ENCODE data around the gene COL6A2. TPM values are rescaled to one million over a fixed set of nuclear protein-coding genes. Genes with fewer than 3 reads are reported as not detected.
"Not testable (repeated sequence)": the region's sequence is repeated elsewhere in the genome, so short reads cannot be mapped to it uniquely, and the experiment has no call there.

COL6A2 gene
- total RNA-seq, 1 experiment from 2014 or later = 129 TPM

GRCh38 chr21:46059195-46059594 lies 38.7 kb upstream of the COL6A2 start:
- peaks cover 7 to 32% (median 20%) of the 10 kb centered on the region in 3 experiments; a peak in 6 of 7 replicates for H3K36me3 Mint-ChIP-seq (ENCODE audit: insufficient read depth in 1 of 3, low read depth in 3 of 3)
- no peak for DNase-seq
- peaks cover 2 to 5% of the 10 kb centered on the region in 2 experiments; a peak in 3 of 4 replicates for H3K4me1 Mint-ChIP-seq
- Histone ChIP-seq H4K5ac (ENCODE audit: insufficient read length, low read depth, low read length) (no peak overlapping the region), H3K27ac (ENCODE audit: insufficient read length, low read depth, low read length) (no peak overlapping the region), H2BK20ac (ENCODE audit: low read depth, low read length, poor library complexity, severe bottlenecking) (no peak overlapping the region), H2BK5ac (ENCODE audit: insufficient read length, low read length) (no peak overlapping the region), H4K91ac (ENCODE audit: insufficient read length, low read depth, low read length) (no peak overlapping the region), H4K8ac (replicated peaks; ENCODE audit: insufficient read length, low read depth, low read length) (no peak overlapping the region), H2BK12ac (ENCODE audit: insufficient read length, low read depth, low read length) (no peak overlapping the region), H3K4me1 (ENCODE audit: insufficient read depth, low read length) (no peaks in the 10 kb centered on the region), H2BK120ac (ENCODE audit: low read depth, low read length, poor library complexity, severe bottlenecking) (no peak overlapping the region), H3K23me2 (ENCODE audit: insufficient read length, low read depth, low read length, poor library complexity, severe bottlenecking) (no peaks in the 10 kb centered on the region), H3K9ac (ENCODE audit: extremely low read depth, insufficient read length, low read length) (no peak overlapping the region), H2AFZ (ENCODE audit: low read length) (no peak overlapping the region), H2BK15ac (ENCODE audit: low read depth, low read length) (no peak overlapping the region), H3K14ac (ENCODE audit: insufficient read depth, low read length) (no peak overlapping the region), H2AK5ac (ENCODE audit: insufficient read length, low read length) (no peak overlapping the region), H3K27me3 (ENCODE audit: insufficient read depth, low read length) (no peaks in the 10 kb centered on the region), H3K79me1 (ENCODE audit: insufficient read depth, low read depth, low read length, poor library complexity, severe bottlenecking) (no peaks in the 10 kb centered on the region), H3K79me2 (ENCODE audit: insufficient read depth, low read length) (no peaks in the 10 kb centered on the region), H3K4me2 (ENCODE audit: insufficient read depth, insufficient read length, low read length) (no peak overlapping the region), H3K56ac (ENCODE audit: insufficient read length, low read depth, low read length) (no peak overlapping the region), H3K9me3 (ENCODE audit: control insufficient read depth, low read depth, low read length) (peaks cover 20% of the 10 kb centered on the region), H4K20me1 (ENCODE audit: control insufficient read depth, insufficient read depth, insufficient read length) (peaks cover 2% of the 10 kb centered on the region), H3K23ac (ENCODE audit: insufficient read length, low read depth, low read length) (no peak overlapping the region), H3K4ac (ENCODE audit: low read depth, low read length) (no peak overlapping the region), H3T11ph (ENCODE audit: low read length) (no peak overlapping the region), H3K18ac (ENCODE audit: insufficient read length, low read depth, low read length) (no peak overlapping the region)
- no peak overlapping the region for H3K4me3 Mint-ChIP-seq
- peaks cover 45% of the 10 kb centered on the region in 2 experiments for H3K9me3 Mint-ChIP-seq
- H3K27me3 Mint-ChIP-seq (ENCODE audit: low read depth) = peaks cover 15% of the 10 kb centered on the region
- H3K27ac Mint-ChIP-seq = no peak overlapping the region
- TF ChIP-seq, protein P1, sequence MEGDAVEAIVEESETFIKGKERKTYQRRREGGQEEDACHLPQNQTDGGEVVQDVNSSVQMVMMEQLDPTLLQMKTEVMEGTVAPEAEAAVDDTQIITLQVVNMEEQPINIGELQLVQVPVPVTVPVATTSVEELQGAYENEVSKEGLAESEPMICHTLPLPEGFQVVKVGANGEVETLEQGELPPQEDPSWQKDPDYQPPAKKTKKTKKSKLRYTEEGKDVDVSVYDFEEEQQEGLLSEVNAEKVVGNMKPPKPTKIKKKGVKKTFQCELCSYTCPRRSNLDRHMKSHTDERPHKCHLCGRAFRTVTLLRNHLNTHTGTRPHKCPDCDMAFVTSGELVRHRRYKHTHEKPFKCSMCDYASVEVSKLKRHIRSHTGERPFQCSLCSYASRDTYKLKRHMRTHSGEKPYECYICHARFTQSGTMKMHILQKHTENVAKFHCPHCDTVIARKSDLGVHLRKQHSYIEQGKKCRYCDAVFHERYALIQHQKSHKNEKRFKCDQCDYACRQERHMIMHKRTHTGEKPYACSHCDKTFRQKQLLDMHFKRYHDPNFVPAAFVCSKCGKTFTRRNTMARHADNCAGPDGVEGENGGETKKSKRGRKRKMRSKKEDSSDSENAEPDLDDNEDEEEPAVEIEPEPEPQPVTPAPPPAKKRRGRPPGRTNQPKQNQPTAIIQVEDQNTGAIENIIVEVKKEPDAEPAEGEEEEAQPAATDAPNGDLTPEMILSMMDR (conservative IDR thresholded peaks at IDR 0.05) = no peak
- WGBS (ENCODE audit: extremely low coverage, insufficient read length, low lambda C conversion rate) = no CpG with 5 or more reads among the region's 12 CpGs

DNA sequence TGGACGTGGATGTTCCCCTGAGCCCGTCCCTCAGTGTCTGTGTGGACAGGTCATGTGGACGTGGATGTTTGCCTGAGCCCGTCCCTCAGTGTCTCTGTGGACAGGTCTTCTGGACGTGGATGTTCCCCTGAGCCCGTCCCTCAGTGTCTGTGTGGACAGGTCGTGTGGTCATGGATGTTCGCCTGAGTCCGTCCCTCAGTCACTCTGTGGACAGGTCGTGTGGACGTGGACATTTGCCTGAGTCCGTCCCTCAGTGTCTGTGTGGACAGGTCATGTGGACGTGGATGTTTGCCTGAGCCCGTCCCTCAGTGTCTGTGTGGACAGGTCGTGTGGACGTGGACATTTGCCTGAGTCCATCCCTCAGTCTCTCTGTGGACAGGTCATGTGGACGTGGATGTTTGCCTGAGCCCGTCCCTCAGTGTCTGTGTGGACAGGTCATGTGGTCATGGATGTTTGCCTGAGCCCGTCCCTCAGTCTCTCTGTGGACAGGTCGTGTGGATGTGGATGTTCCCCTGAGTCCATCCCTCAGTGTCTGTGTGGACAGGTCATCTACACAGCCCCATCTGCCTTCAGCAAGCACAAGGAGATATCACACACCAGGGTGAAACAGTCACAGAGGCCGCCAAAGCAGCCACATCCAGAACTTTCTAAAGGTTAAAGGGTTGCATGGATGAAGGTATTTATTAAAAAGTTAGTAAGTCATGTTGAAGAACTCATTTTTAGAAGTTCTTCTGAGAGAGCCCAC lies 38.0 kb upstream of the COL6A2 start:
- H2BK5ac ChIP-seq (ENCODE audit: insufficient read length, low read length); H3K14ac ChIP-seq (ENCODE audit: insufficient read depth, low read length); H2BK20ac ChIP-seq (ENCODE audit: low read depth, low read length, poor library complexity, severe bottlenecking); H3K4me1 Mint-ChIP-seq; H2BK15ac ChIP-seq (ENCODE audit: low read depth, low read length); H3K27ac ChIP-seq (ENCODE audit: insufficient read length, low read depth, low read length); H4K20me1 ChIP-seq (ENCODE audit: control insufficient read depth, insufficient read depth, insufficient read length); H3K4me2 ChIP-seq (ENCODE audit: insufficient read depth, insufficient read length, low read length); H4K5ac ChIP-seq (ENCODE audit: insufficient read length, low read depth, low read length); H3T11ph ChIP-seq (ENCODE audit: low read length); H3K4ac ChIP-seq (ENCODE audit: low read depth, low read length); H3K23ac ChIP-seq (ENCODE audit: insufficient read length, low read depth, low read length); H4K8ac ChIP-seq (replicated peaks; ENCODE audit: insufficient read length, low read depth, low read length); H4K91ac ChIP-seq (ENCODE audit: insufficient read length, low read depth, low read length); DNase-seq; H3K79me1 ChIP-seq (ENCODE audit: insufficient read depth, low read depth, low read length, poor library complexity, severe bottlenecking); H3K56ac ChIP-seq (ENCODE audit: insufficient read length, low read depth, low read length); H3K27me3 ChIP-seq (ENCODE audit: insufficient read depth, low read length); H3K4me3 Mint-ChIP-seq; H2AFZ ChIP-seq (ENCODE audit: low read length); H2BK120ac ChIP-seq (ENCODE audit: low read depth, low read length, poor library complexity, severe bottlenecking); H2BK12ac ChIP-seq (ENCODE audit: insufficient read length, low read depth, low read length); H3K79me2 ChIP-seq (ENCODE audit: insufficient read depth, low read length); H3K18ac ChIP-seq (ENCODE audit: insufficient read length, low read depth, low read length); H3K9ac ChIP-seq (ENCODE audit: extremely low read depth, insufficient read length, low read length); H3K23me2 ChIP-seq (ENCODE audit: insufficient read length, low read depth, low read length, poor library complexity, severe bottlenecking); H3K4me1 ChIP-seq (ENCODE audit: insufficient read depth, low read length); H3K27ac Mint-ChIP-seq; H2AK5ac ChIP-seq (ENCODE audit: insufficient read length, low read length): not testable (repeated sequence)
- H3K27me3 Mint-ChIP-seq (ENCODE audit: low read depth) = peaks cover 17% of the 10 kb centered on the region
- WGBS (ENCODE audit: extremely low coverage, insufficient read length, low lambda C conversion rate) = no CpG with 5 or more reads among the region's 21 CpGs
- H3K9me3 Mint-ChIP-seq = peaks cover 45% of the 10 kb centered on the region in 2 experiments
- peaks cover 20% of the 10 kb centered on the region for H3K9me3 ChIP-seq (ENCODE audit: control insufficient read depth, low read depth, low read length)
- peaks cover 7 to 32% (median 20%) of the 10 kb centered on the region in 3 experiments; a peak in 6 of 7 replicates for H3K36me3 Mint-ChIP-seq (ENCODE audit: insufficient read depth in 1 of 3, low read depth in 3 of 3)

Measured in H9 (cell line).